H9 (cell line): Measurements from ENCODE around the gene CCDC78. TPM values are rescaled to one million over a fixed set of nuclear protein-coding genes. Genes with fewer than 3 reads are reported as not detected.
A peak's percentile ranks its signal among the peaks of the same experiment; 100 is the strongest.

Source experiments
- DNase-seq: peaks from one replicate; pipeline ENCODE4 v3.0.0-alpha.2; 2017
- H2AFZ ChIP-seq: one replicate; pipeline ENCODE4 v1.6.1; 2013; ENCODE audit warnings: mild to moderate bottlenecking, low read length, control low read depth, moderate library complexity
- H2AK5ac ChIP-seq: 2 replicates; pipeline ENCODE4 v1.6.1; 2013; ENCODE audit warnings: low read length, control low read depth, mixed read lengths; ENCODE audit not compliant: insufficient read length
- H2BK120ac ChIP-seq: one replicate; pipeline ENCODE4 v1.6.1; 2013; ENCODE audit warnings: low read depth, mild to moderate bottlenecking, low read length, control low read depth, inconsistent platforms; ENCODE audit not compliant: poor library complexity, severe bottlenecking
- H2BK12ac ChIP-seq: 2 replicates; pipeline ENCODE4 v1.6.1; 2013; ENCODE audit warnings: low read length, control low read depth, mixed read lengths, low read depth; ENCODE audit not compliant: insufficient read length
- H2BK15ac ChIP-seq: 2 replicates; pipeline ENCODE4 v1.6.1; 2013; ENCODE audit warnings: low read depth, low read length, control low read depth
- H2BK20ac ChIP-seq: one replicate; pipeline ENCODE4 v1.6.1; 2013; ENCODE audit warnings: low read depth, mild to moderate bottlenecking, low read length, control low read depth, inconsistent platforms; ENCODE audit not compliant: poor library complexity, severe bottlenecking
- H2BK5ac ChIP-seq: 2 replicates; pipeline ENCODE4 v1.6.1; 2013; ENCODE audit warnings: low read length, control low read depth, mixed read lengths; ENCODE audit not compliant: insufficient read length
- H3K14ac ChIP-seq: 2 replicates; pipeline ENCODE4 v1.6.1; 2013; ENCODE audit warnings: low read length, control low read depth; ENCODE audit not compliant: insufficient read depth
- H3K18ac ChIP-seq: 2 replicates; pipeline ENCODE4 v1.6.1; 2013; ENCODE audit warnings: low read depth, mild to moderate bottlenecking, mixed read lengths, low read length, control low read depth; ENCODE audit not compliant: insufficient read length
- H3K23ac ChIP-seq: 2 replicates; pipeline ENCODE4 v1.6.1; 2013; ENCODE audit warnings: low read length, control low read depth, mixed read lengths, low read depth; ENCODE audit not compliant: insufficient read length
- H3K23me2 ChIP-seq: 2 replicates; pipeline ENCODE4 v1.6.1; 2013; ENCODE audit warnings: low read depth, mild to moderate bottlenecking, mixed read lengths, low read length, control low read depth; ENCODE audit not compliant: insufficient read length, poor library complexity, severe bottlenecking
- H3K27ac ChIP-seq: 2 replicates; pipeline ENCODE4 v1.5.1; 2013; ENCODE audit warnings: low read length, control low read depth, mixed read lengths, low read depth; ENCODE audit not compliant: insufficient read length
- H3K27me3 ChIP-seq: 2 replicates; pipeline ENCODE4 v1.6.1; 2013; ENCODE audit warnings: low read length, control low read depth, inconsistent platforms; ENCODE audit not compliant: insufficient read depth
- H3K4ac ChIP-seq: 2 replicates; pipeline ENCODE4 v1.6.1; 2013; ENCODE audit warnings: low read depth, mild to moderate bottlenecking, control low read depth, inconsistent platforms, low read length, moderate library complexity
- H3K4me1 ChIP-seq: 2 replicates; pipeline ENCODE4 v1.6.1; 2013; ENCODE audit warnings: low read length, control low read depth, inconsistent platforms; ENCODE audit not compliant: insufficient read depth
- H3K4me2 ChIP-seq: 2 replicates; pipeline ENCODE4 v1.6.1; 2013; ENCODE audit warnings: low read length, control low read depth, mixed read lengths; ENCODE audit not compliant: insufficient read length, insufficient read depth
- H3K56ac ChIP-seq: 2 replicates; pipeline ENCODE4 v1.6.1; 2013; ENCODE audit warnings: low read depth, mild to moderate bottlenecking, mixed read lengths, low read length, control low read depth; ENCODE audit not compliant: insufficient read length
- H3K79me1 ChIP-seq: 2 replicates; pipeline ENCODE4 v1.6.1; 2013; ENCODE audit warnings: low read depth, mild to moderate bottlenecking, moderate library complexity, low read length, control low read depth, inconsistent platforms; ENCODE audit not compliant: insufficient read depth, poor library complexity, severe bottlenecking
- H3K79me2 ChIP-seq: 2 replicates; pipeline ENCODE4 v1.6.1; 2013; ENCODE audit warnings: low read length, control low read depth, inconsistent platforms; ENCODE audit not compliant: insufficient read depth
- H3K9ac ChIP-seq: 2 replicates; pipeline ENCODE4 v1.6.1; 2013; ENCODE audit warnings: low read length, control low read depth, mixed read lengths; ENCODE audit not compliant: insufficient read length; ENCODE audit errors: extremely low read depth
- H3K9me3 ChIP-seq: one replicate; pipeline ENCODE4 v1.6.1; 2013; ENCODE audit warnings: low read depth, low read length, inconsistent platforms; ENCODE audit not compliant: control insufficient read depth
- H3T11ph ChIP-seq: one replicate; pipeline ENCODE4 v1.6.1; 2013; ENCODE audit warnings: mild to moderate bottlenecking, low read length, control low read depth, inconsistent platforms
- H4K20me1 ChIP-seq: one replicate; pipeline ENCODE4 v1.6.1; 2013; ENCODE audit not compliant: control insufficient read depth, insufficient read length, insufficient read depth
- H4K5ac ChIP-seq: 2 replicates; pipeline ENCODE4 v1.6.1; 2013; ENCODE audit warnings: low read depth, mild to moderate bottlenecking, mixed read lengths, low read length, control low read depth; ENCODE audit not compliant: insufficient read length
- H4K8ac ChIP-seq: replicated peaks from 2 replicates; pipeline ENCODE4 v1.6.1; 2013; ENCODE audit warnings: low read length, control low read depth, mixed read lengths, low read depth; ENCODE audit not compliant: insufficient read length
- H4K91ac ChIP-seq: 2 replicates; pipeline ENCODE4 v1.6.1; 2013; ENCODE audit warnings: low read depth, mild to moderate bottlenecking, moderate library complexity, mixed read lengths, low read length, control low read depth; ENCODE audit not compliant: insufficient read length
- H3K27ac Mint-ChIP-seq, 3 experiments: 2 replicates in 2 of 3; 3 replicates in 1 of 3; pipeline ENCODE4 v1.8.0; 2020 to 2021; ENCODE audit warnings: mixed read lengths in 3 of 3, mild to moderate bottlenecking in 1 of 3, moderate library complexity in 1 of 3
- H3K27me3 Mint-ChIP-seq: 2 replicates; pipeline ENCODE4 v1.8.0; 2021; ENCODE audit warnings: low read depth, mild to moderate bottlenecking, moderate library complexity, mixed read lengths
- H3K36me3 Mint-ChIP-seq, 3 experiments: 2 replicates in 2 of 3; 3 replicates in 1 of 3; pipeline ENCODE4 v1.8.0; 2020 to 2021; ENCODE audit warnings: low read depth in 3 of 3, mixed read lengths in 3 of 3; ENCODE audit not compliant: insufficient read depth in 1 of 3
- H3K4me1 Mint-ChIP-seq, 2 experiments: 2 replicates each; pipeline ENCODE4 v1.8.0; 2020; ENCODE audit warnings: mixed read lengths in 2 of 2
- H3K4me3 Mint-ChIP-seq, 2 experiments: 2 replicates in 1 of 2; 3 replicates in 1 of 2; pipeline ENCODE4 v1.8.0; 2020 to 2021; ENCODE audit warnings: mild to moderate bottlenecking in 2 of 2, mixed read lengths in 2 of 2, moderate library complexity in 1 of 2
- H3K9me3 Mint-ChIP-seq, 2 experiments: 2 replicates in 1 of 2; 3 replicates in 1 of 2; pipeline ENCODE4 v1.8.0; 2020; ENCODE audit warnings: mild to moderate bottlenecking in 2 of 2, mixed read lengths in 2 of 2, moderate library complexity in 1 of 2
- WGBS: extraction: QIAGEN DNeasy Blood & Tissue Kit; methylation state at CpG from one replicate; pipeline ENCODE4 v1.1.7; 2013; ENCODE audit warnings: missing lambda C conversion rate, low lambda C conversion rate, mixed read lengths; ENCODE audit not compliant: insufficient read length; ENCODE audit errors: extremely low coverage; 5-methylcytosine and 5-hydroxymethylcytosine counted together
- total RNA-seq: library from RNA; stranded (reverse); gene quantifications from 2 replicates; pipeline ENCODE4 v1.2.1, GENCODE V29; 2021
- TF ChIP-seq, protein P1 (sequence below): fragments of 200-600 bp; sonication (generic); conservative IDR thresholded peaks from 3 replicates; pipeline ENCODE4 v1.8.0; 2021; ENCODE audit warnings: antibody characterized with exemption, mild to moderate bottlenecking

Gene CCDC78
- total RNA-seq, 1 experiment from 2014 or later, result 12.1 TPM

DNA sequence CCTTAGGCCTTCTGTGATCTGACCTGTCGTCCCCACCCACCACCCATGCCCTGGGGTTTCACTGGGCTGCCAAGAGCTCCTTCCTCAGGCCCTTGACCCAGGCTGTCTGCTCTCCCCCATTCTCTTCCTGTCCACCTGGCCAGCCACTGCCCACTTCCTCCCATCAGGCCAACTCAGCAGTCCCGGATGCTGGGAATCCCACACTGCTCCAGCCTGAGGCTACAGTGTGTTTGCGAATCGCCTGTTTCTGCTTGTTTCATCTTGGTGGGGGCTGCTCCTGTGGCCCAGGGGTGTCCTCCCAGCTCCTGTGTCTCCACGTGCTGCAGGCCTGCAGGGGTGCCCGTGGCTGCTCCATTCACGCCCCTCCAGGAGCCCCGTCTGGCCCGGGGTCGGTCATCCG lies 12.2 kb downstream of the CCDC78 start:
- Mint-ChIP-seq H3K9me3 (no peaks in the 10 kb centered on the region; a peak in 2 of 5 replicates), H3K4me1 (peaks cover 9 to 20% of the 10 kb centered on the region in 2 experiments), H3K27ac (no peak overlapping the region), H3K36me3 (no peaks in the 10 kb centered on the region), H3K27me3 (peaks cover 67% of the 10 kb centered on the region), H3K4me3 (peak overlapping the region in 1 of 2 experiments; percentile 27; a peak in 1 of 5 replicates)
- H3K4me1 ChIP-seq, result no peaks in the 10 kb centered on the region
- H4K20me1 ChIP-seq, result no peaks in the 10 kb centered on the region
- no peaks in the 10 kb centered on the region for H3K79me2 ChIP-seq
- no peak for DNase-seq
- no peak overlapping the region for H3K23ac ChIP-seq
- no peak overlapping the region for H2BK120ac ChIP-seq
- no peaks in the 10 kb centered on the region for H3K79me1 ChIP-seq
- no peak overlapping the region for H3K56ac ChIP-seq
- no peaks in the 10 kb centered on the region for H3K9me3 ChIP-seq
- no CpG with 5 or more reads among the region's 11 CpGs for WGBS
- H2BK20ac ChIP-seq, result no peak overlapping the region
- H3K27ac ChIP-seq, result no peak overlapping the region
- no peaks in the 10 kb centered on the region; the same call in 1 of the 2 replicates for H3K27me3 ChIP-seq
- H4K91ac ChIP-seq, result no peak overlapping the region
- TF ChIP-seq, protein P1, sequence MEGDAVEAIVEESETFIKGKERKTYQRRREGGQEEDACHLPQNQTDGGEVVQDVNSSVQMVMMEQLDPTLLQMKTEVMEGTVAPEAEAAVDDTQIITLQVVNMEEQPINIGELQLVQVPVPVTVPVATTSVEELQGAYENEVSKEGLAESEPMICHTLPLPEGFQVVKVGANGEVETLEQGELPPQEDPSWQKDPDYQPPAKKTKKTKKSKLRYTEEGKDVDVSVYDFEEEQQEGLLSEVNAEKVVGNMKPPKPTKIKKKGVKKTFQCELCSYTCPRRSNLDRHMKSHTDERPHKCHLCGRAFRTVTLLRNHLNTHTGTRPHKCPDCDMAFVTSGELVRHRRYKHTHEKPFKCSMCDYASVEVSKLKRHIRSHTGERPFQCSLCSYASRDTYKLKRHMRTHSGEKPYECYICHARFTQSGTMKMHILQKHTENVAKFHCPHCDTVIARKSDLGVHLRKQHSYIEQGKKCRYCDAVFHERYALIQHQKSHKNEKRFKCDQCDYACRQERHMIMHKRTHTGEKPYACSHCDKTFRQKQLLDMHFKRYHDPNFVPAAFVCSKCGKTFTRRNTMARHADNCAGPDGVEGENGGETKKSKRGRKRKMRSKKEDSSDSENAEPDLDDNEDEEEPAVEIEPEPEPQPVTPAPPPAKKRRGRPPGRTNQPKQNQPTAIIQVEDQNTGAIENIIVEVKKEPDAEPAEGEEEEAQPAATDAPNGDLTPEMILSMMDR, result no peak
- no peak overlapping the region for H3K9ac ChIP-seq
- no peak overlapping the region for H3T11ph ChIP-seq
- no peak overlapping the region for H4K8ac ChIP-seq
- no peak overlapping the region for H4K5ac ChIP-seq
- no peak overlapping the region for H3K4ac ChIP-seq
- 0 out of 2 replicates have a peak overlapping the region, but pooled peaks have one; percentile 7 for H2BK15ac ChIP-seq
- H2BK12ac ChIP-seq, result no peak overlapping the region
- no peak overlapping the region for H3K14ac ChIP-seq
- H2AFZ ChIP-seq, result no peak overlapping the region
- no peak overlapping the region for H2AK5ac ChIP-seq
- H3K4me2 ChIP-seq, result no peak overlapping the region
- H2BK5ac ChIP-seq, result no peak overlapping the region
- H3K23me2 ChIP-seq, result peaks cover 8% of the 10 kb centered on the region
- H3K18ac ChIP-seq, result no peak overlapping the region
